ENCODE measurements around the gene ST6GAL2.

The ST6GAL2 gene, protein sequence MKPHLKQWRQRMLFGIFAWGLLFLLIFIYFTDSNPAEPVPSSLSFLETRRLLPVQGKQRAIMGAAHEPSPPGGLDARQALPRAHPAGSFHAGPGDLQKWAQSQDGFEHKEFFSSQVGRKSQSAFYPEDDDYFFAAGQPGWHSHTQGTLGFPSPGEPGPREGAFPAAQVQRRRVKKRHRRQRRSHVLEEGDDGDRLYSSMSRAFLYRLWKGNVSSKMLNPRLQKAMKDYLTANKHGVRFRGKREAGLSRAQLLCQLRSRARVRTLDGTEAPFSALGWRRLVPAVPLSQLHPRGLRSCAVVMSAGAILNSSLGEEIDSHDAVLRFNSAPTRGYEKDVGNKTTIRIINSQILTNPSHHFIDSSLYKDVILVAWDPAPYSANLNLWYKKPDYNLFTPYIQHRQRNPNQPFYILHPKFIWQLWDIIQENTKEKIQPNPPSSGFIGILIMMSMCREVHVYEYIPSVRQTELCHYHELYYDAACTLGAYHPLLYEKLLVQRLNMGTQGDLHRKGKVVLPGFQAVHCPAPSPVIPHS

DNA sequence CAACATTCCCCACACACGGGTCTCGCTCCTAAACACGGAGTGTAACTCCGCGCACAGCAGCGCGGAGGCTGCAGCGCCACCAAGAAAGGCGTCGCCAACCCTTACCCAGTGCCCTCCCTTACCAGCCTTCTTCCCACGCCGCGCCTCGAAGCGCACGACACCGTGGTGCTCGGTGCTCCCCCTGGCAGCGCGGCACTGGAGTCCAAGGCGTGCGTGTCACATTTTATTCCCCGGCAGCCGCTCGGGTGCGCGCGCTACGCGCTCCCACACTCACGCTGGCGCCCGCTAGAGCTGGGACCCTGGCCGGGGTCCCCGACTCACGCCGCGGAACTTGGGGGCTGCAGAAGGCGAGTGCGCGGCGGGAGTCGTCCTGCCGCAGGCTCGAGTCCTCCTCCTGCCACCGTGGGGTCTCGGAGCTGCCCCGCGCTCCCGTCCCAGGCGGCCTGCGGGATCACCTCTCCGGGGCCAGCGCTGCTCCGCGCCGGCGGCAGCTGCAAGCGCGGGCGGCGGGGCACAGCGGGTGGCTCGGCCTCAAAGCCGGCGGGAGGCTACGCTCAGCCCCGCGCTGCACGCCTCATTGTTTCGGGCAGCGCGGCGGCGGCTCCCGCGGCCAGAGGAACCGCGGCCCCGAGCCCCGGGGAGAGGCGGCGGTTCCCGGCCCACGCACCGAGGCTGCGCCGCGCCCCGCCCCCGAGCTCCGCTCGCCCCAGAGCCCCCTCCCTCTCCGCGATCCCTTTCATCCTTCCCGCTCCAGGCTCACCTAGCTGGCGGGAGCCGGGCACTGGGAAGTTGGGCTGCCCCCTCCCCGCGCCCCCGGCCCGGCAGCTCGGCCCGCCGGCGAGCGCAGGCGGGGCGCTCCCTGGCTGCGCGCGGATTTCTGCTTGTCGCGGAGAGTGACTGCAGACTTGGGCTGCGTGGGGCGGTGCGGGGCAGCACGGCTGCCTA lies at the start of gene ST6GAL2:
Gene ST6GAL2, minus strand, starts transcription at position 197 of the 945 bp plus-strand sequence. CDS start 42,190 bp downstream, outside the sequence.
- FAIRE-seq: no peak

DNA sequence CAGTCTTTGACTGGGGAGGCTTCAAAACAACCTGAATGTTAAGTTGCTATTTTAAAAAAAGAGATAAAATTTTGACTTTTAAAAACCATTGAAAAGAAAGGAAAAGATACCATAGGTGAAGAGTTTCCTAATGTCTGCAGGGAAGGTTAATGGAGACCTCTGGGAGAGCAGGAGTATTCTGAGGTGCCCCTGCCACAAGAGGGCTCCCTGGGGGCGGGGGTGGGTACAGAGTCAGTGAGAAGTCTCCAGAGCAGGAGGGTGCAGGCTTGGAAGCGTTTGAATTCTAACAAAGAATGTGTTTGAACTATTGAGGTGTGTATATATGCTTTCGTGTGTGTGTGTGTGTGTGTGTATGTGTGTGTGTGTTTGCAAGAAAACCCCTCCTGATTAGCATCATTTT lies 46.7 kb upstream of the ST6GAL2 start:
- no peak for FAIRE-seq

DNA sequence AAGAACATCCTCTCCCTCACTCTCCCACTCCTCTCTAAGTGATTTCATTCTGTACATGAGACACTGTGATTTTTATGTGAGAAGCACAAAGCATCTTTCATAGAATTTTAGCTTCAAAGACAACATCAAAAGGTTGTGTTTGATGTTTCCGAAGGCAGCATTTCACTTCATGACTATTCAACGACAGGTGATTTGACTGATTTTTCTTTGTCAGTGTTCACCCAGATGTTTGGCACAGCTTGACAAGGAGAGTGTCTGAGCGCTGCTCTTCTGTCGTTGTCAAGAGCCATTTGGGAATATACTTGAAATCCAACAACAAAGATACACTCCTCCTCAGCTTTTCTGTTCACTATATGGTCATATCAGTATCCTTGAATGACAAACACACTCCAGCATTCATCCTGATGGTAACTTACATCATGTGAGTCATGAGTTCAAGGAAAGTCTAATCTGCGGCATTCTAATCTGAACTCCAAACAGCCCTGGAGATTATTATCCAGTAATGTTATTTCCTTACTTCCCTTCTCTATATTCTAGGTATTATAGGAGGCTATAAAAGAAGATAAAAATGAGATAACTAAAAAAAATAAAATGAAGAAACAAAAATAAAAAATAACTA lies 45.9 kb upstream of the ST6GAL2 start:
- peak; percentile 55 for FAIRE-seq

GRCh38 chr2:106921451-106921850 lies 35.5 kb upstream of the ST6GAL2 start:
- FAIRE-seq: no peak

- FAIRE-seq: no peak
Observed at GRCh38 chr2:106919012-106919411, 33.0 kb upstream of the ST6GAL2 start.

GRCh38 chr2:106904242-106904641 lies 18.3 kb upstream of the ST6GAL2 start:
- FAIRE-seq: no peak

GRCh38 chr2:106899786-106900530 lies 14.0 kb upstream of the ST6GAL2 start:
- FAIRE-seq: no peak

DNA sequence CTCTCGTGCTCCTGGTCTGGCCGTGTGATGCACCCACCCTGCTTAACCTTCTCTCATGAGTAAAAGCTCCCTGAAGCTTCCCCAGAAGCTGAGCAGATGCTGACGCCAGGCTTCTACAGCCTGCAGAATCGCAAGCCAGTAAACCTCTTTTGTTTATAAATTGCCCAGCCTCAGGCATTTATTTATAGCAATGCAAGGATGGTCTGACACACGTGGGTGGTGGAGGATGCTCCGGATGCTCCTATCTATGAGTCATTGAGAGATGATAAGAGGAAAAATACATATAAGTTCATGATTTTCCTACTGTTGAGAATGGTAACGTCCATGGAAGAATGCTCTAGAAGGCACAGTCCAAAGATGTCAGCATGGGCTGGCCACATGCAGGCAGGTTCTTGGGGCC lies 8.6 kb upstream of the ST6GAL2 start:
- no peak for FAIRE-seq

- FAIRE-seq: no peak
Observed at GRCh38 chr2:106892048-106892447, 6.1 kb upstream of the ST6GAL2 start.

DNA sequence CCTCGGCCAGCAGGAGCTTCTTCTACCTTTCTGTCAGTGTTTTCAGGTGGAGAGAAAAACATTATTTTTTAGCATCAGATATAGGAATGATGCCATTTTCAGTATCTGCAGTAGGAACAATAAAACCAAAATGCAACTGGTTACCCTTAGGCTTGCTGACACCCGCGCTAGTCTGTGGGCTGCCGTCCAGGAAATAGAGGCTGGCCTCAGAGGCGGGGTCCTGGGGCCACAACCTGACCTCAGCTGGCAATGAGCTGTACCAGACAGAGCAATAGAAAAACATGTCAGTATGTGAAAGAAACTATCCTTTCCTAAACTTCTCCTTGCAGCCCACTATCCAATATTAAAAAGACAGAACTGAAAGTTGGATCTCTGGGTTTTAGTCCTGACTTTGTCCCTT lies 4.6 kb upstream of the ST6GAL2 start:
- FAIRE-seq: no peak

- no peak for FAIRE-seq
Observed at GRCh38 chr2:106886916-106887758, 1.2 kb upstream of the ST6GAL2 start.

DNA sequence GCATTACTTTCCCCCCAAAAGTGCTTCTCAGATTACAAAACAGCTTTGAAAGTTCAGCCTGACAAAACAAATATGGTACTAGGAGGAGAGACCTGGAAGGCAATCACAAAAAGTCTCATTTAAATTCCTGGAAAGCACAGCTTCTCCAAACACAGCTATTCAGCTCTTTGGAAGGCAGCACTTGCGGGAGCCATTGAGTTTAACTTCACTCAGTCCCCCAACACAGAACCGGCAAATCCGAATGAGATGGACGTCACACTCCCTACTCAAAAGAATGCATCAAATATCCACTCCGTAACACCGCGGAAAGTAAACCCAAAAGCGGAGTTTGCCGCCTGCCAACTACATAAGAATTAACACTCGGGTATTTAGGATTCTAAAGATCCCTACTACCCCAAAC lies 638 bp downstream of the ST6GAL2 start:
- no peak for FAIRE-seq

- no peak for FAIRE-seq
Observed at GRCh38 chr2:106882673-106883072, 3.3 kb downstream of the ST6GAL2 start.

- FAIRE-seq: no peak
Observed at GRCh38 chr2:106878206-106878605, 7.8 kb downstream of the ST6GAL2 start.

GRCh38 chr2:106876699-106877098 lies 9.3 kb downstream of the ST6GAL2 start:
- FAIRE-seq: no peak

DNA sequence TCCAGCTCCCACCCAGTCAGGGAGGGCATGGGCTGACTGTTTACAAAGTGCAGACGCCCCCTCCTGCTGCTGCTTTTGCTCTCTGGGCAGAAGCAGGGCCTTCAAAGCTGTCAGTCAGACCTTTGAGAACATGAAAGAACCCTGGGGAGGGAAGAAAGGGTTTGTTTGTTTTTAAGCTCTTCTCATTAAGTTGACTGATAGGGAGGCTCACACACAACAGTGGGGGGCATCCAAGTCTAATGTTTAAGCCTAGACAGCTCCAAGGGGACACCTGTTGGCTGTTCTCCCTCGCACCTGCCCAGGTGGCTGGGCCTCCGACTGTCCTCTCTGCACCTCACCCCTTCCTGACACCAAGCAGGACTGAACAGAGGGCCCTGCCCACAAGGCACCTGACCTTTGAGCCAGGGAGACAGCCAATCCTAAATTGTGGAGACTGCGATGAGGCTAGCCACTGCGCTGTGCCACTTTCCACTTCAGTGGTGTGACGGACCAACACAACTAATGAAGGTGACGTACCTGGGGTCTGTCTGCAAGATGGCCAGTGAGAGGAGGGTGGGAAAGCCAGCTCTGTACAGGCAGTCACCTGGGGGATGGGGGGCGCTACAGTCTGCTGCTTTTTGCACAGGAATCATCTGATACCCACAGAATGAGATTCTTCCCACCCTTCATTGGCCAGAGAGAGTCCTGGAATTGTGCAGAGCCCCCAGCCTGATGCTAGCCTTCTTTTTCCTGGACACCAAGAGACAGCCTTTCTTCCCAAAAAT lies 16.3 kb downstream of the ST6GAL2 start:
- FAIRE-seq: no peak

DNA sequence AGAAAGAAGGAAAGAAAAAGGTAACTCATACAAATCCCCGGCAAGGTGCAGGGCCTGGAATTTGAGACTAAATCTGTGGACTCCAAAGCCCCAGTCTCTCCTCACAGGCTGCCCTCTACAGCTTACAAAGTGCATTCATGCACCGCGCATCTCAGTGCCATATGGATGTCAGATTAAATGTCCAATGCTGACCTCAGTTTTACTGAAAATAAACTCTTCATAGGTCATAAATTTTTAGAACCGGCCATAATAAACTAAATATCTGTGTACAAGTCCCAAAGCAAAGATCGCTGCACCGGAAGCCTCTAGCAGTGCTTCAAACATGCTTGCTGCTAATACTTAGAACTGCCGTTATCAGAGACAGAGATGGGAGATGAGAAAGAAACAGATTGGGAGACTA lies 17.7 kb downstream of the ST6GAL2 start:
- FAIRE-seq: no peak

DNA sequence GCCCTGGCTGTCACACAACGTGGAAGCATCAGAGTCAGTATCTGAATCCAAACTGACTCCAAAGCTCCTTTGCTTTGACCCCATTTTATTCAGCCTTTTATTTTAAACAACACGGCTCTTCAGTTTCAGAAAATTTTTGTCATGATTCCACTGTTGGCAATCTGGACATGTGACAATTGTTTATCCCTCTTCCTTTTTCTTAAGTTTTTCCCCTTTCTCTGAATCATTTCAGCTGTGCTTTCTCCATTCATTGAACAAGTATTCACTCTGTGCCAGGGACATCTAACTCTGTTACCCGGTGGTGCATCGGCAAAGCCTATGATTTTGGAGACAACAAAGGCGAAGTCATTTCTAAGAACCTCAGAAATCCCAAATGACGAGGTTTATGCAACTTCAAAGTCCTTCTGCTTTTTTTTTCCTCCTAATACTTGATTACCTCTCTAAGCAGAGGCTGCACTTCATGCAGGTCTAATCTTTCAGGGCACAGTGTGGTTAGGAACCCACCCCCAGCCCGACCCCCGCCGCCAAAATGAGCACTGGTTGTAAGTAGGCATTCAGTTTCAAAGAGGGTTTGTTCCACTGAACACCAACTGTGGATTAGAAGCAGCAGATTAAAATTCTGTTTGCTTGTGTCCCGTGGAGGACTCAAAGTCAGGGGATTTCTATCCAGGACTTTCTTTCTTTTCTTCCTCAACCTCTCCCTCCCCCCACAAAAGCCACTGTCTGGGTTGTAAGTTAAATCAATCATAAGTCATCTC lies 18.6 kb downstream of the ST6GAL2 start:
- no peak for FAIRE-seq

GRCh38 chr2:106866641-106867040 lies 19.3 kb downstream of the ST6GAL2 start:
- FAIRE-seq: no peak

- no peak for FAIRE-seq
Observed at GRCh38 chr2:106864051-106864450, 21.9 kb downstream of the ST6GAL2 start.
